ENCODE data around the gene MED29.

MED29 gene

GRCh38 chr19:39428283-39429112, 37.3 kb downstream of the MED29 start:
- Histone ChIP-seq H3K4me1 (ENCODE audit: insufficient read depth, insufficient read length) (peaks cover 8% of the 10 kb centered on the region), H3K9ac (ENCODE audit: insufficient read length, low read depth) (peak overlapping the region; percentile 67), H3K9me3 (ENCODE audit: insufficient read depth, low read length) (no peaks in the 10 kb centered on the region), H3K27me3 (ENCODE audit: insufficient read depth, insufficient read length) (no peaks in the 10 kb centered on the region), H3K36me3 (ENCODE audit: insufficient read depth, insufficient read length, low read length) (peaks cover 43% of the 10 kb centered on the region), H3K4me3 (ENCODE audit: insufficient read length, low read depth) (no peak overlapping the region)
- peak; percentile 78 for DNase-seq (ENCODE audit: low read depth, low spot score)
- TF ChIP-seq ZNF274 (IDR thresholded peaks at IDR 0.05; ENCODE audit: low read depth, low read length) (no peak), YY1 (IDR thresholded peaks at IDR 0.05; ENCODE audit: insufficient read depth, insufficient read length) (no peak), SUZ12 (IDR thresholded peaks at IDR 0.05; ENCODE audit: extremely low read depth, insufficient read depth, insufficient read length) (no peak)

GRCh38 chr19:39430675-39431593, 39.8 kb downstream of the MED29 start:
- TF ChIP-seq YY1 (IDR thresholded peaks at IDR 0.05; ENCODE audit: insufficient read depth, insufficient read length): no peak
- no peak for TF ChIP-seq ZNF274 (IDR thresholded peaks at IDR 0.05; ENCODE audit: low read depth, low read length)
- TF ChIP-seq SUZ12 (IDR thresholded peaks at IDR 0.05; ENCODE audit: extremely low read depth, insufficient read depth, insufficient read length): no peak
- H3K36me3 ChIP-seq (ENCODE audit: insufficient read depth, insufficient read length, low read length): peaks cover 39% of the 10 kb centered on the region
- no peaks in the 10 kb centered on the region for H3K27me3 ChIP-seq (ENCODE audit: insufficient read depth, insufficient read length)
- H3K4me3 ChIP-seq (ENCODE audit: insufficient read length, low read depth): no peak overlapping the region
- no peak overlapping the region for H3K9ac ChIP-seq (ENCODE audit: insufficient read length, low read depth)
- peaks cover 8% of the 10 kb centered on the region for H3K4me1 ChIP-seq (ENCODE audit: insufficient read depth, insufficient read length)
- no peaks in the 10 kb centered on the region for H3K9me3 ChIP-seq (ENCODE audit: insufficient read depth, low read length)
- DNase-seq (ENCODE audit: low read depth, low spot score): no peak

- TF ChIP-seq ZNF274 (IDR thresholded peaks at IDR 0.05; ENCODE audit: low read depth, low read length) (no peak), YY1 (IDR thresholded peaks at IDR 0.05; ENCODE audit: insufficient read depth, insufficient read length) (no peak), SUZ12 (IDR thresholded peaks at IDR 0.05; ENCODE audit: extremely low read depth, insufficient read depth, insufficient read length) (no peak)
- no peak overlapping the region for H3K4me3 ChIP-seq (ENCODE audit: insufficient read length, low read depth)
Observed at GRCh38 chr19:39432677-39433025, 41.5 kb downstream of the MED29 start.

GRCh38 chr19:39433480-39434079, 42.4 kb downstream of the MED29 start:
- Histone ChIP-seq H3K36me3 (ENCODE audit: insufficient read depth, insufficient read length, low read length) (peaks cover 37% of the 10 kb centered on the region), H3K9me3 (ENCODE audit: insufficient read depth, low read length) (no peaks in the 10 kb centered on the region), H3K4me3 (ENCODE audit: insufficient read length, low read depth) (no peak overlapping the region), H3K9ac (ENCODE audit: insufficient read length, low read depth) (peak overlapping the region; percentile 92), H3K4me1 (ENCODE audit: insufficient read depth, insufficient read length) (peaks cover 7% of the 10 kb centered on the region), H3K27me3 (ENCODE audit: insufficient read depth, insufficient read length) (no peaks in the 10 kb centered on the region)
- DNase-seq (ENCODE audit: low read depth, low spot score): no peak
- TF ChIP-seq YY1 (IDR thresholded peaks at IDR 0.05; ENCODE audit: insufficient read depth, insufficient read length) (no peak), ZNF274 (IDR thresholded peaks at IDR 0.05; ENCODE audit: low read depth, low read length) (no peak), SUZ12 (IDR thresholded peaks at IDR 0.05; ENCODE audit: extremely low read depth, insufficient read depth, insufficient read length) (no peak)

More at GRCh38 chr19:39432677-39433025, 41.5 kb downstream of the MED29 start:
- Histone ChIP-seq H3K9me3 (ENCODE audit: insufficient read depth, low read length) (no peaks in the 10 kb centered on the region), H3K9ac (ENCODE audit: insufficient read length, low read depth) (no peak overlapping the region), H3K36me3 (ENCODE audit: insufficient read depth, insufficient read length, low read length) (peaks cover 37% of the 10 kb centered on the region), H3K27me3 (ENCODE audit: insufficient read depth, insufficient read length) (no peaks in the 10 kb centered on the region), H3K4me1 (ENCODE audit: insufficient read depth, insufficient read length) (peaks cover 7% of the 10 kb centered on the region)
- DNase-seq (ENCODE audit: low read depth, low spot score): no peak

- no peak for DNase-seq (ENCODE audit: low read depth, low spot score)
- no peaks in the 10 kb centered on the region for H3K27me3 ChIP-seq (ENCODE audit: insufficient read depth, insufficient read length)
- no peaks in the 10 kb centered on the region for H3K9me3 ChIP-seq (ENCODE audit: insufficient read depth, low read length)
- no peak for TF ChIP-seq ZNF274 (IDR thresholded peaks at IDR 0.05; ENCODE audit: low read depth, low read length)
- no peak for TF ChIP-seq SUZ12 (IDR thresholded peaks at IDR 0.05; ENCODE audit: extremely low read depth, insufficient read depth, insufficient read length)
- TF ChIP-seq YY1 (IDR thresholded peaks at IDR 0.05; ENCODE audit: insufficient read depth, insufficient read length): no peak
- peaks cover 4% of the 10 kb centered on the region for H3K4me1 ChIP-seq (ENCODE audit: insufficient read depth, insufficient read length)
- peaks cover 37% of the 10 kb centered on the region for H3K36me3 ChIP-seq (ENCODE audit: insufficient read depth, insufficient read length, low read length)
- H3K9ac ChIP-seq (ENCODE audit: insufficient read length, low read depth): peak overlapping the region; percentile 92
- peak overlapping the region; percentile 92 for H3K4me3 ChIP-seq (ENCODE audit: insufficient read length, low read depth)
Observed at GRCh38 chr19:39434123-39435076, 43.2 kb downstream of the MED29 start.
